H1 (cell line): ENCODE measurements around the gene LRRIQ4.

Source experiments
- KDM1A ChIP-seq: fragments of 200-600, 300-600 bp; sonication (generic); IDR thresholded peaks from 2 replicates; pipeline ENCODE4 v1.7.1; 2016; ENCODE audit warnings: mild to moderate bottlenecking, low read length, borderline replicate concordance
- POLR2A ChIP-seq, 2 experiments: IDR thresholded peaks; 1 replicate in 1 of 2; 2 replicates in 1 of 2; pipeline ENCODE4 v1.6.1; 2011; ENCODE audit warnings: low read depth in 2 of 2, low read length in 2 of 2, mild to moderate bottlenecking in 2 of 2; ENCODE audit errors: control extremely low read depth in 1 of 2
- SIRT6 ChIP-seq: IDR thresholded peaks from one replicate; pipeline ENCODE4 v1.7.1; 2012; ENCODE audit warnings: low read length, inconsistent platforms

- no peak for TF ChIP-seq KDM1A
- no peak for TF ChIP-seq POLR2A (IDR thresholded peaks at IDR 0.05; ENCODE audit: control extremely low read depth in 1 of 2, low read depth in 2 of 2, low read length in 2 of 2)
- no peak for TF ChIP-seq SIRT6
These were observed 51.6 kb downstream of the LRRIQ4 start for GRCh38 chr3:169864270-169864669.
